ENCODE data around the gene CDKAL1. TPM values are rescaled to one million over a fixed set of nuclear protein-coding genes. Genes with fewer than 3 reads are reported as not detected.

CDKAL1 gene
- total and polyA plus RNA-seq, 4 donors: 2.0 to 12.9 (median 6.7) TPM

GRCh38 chr6:20927130-20927860, 393.0 kb downstream of the CDKAL1 start:
- H3K9ac ChIP-seq (ENCODE audit: low read depth in 1 of 2, low read length in 2 of 2): no peak overlapping the region
- no peaks in the 10 kb centered on the region for H3K9me3 ChIP-seq (ENCODE audit: control insufficient read depth in 4 of 4, low read length in 3 of 4)
- no peak for DNase-seq (ENCODE audit: low spot score)
- peaks cover 0 to 2% (median 0%) of the 10 kb centered on the region in 4 donors for H3K4me1 ChIP-seq (ENCODE audit: control insufficient read depth in 4 of 4, insufficient read depth in 4 of 4, low read length in 3 of 4)
- TF ChIP-seq ZBTB33 (IDR thresholded peaks at IDR 0.05) (no peak), SP1 (IDR thresholded peaks at IDR 0.05) (no peak), YY1 (IDR thresholded peaks at IDR 0.05) (no peak), ATF3 (IDR thresholded peaks at IDR 0.05) (no peak), JUND (IDR thresholded peaks at IDR 0.05) (no peak), FOXA1 (IDR thresholded peaks at IDR 0.05) (no peak), RXRA (IDR thresholded peaks at IDR 0.05) (no peak), RAD21 (IDR thresholded peaks at IDR 0.05) (no peak), EGR1 (IDR thresholded peaks at IDR 0.05; ENCODE audit: low read depth in 2 of 2) (no peak), HNF4G (IDR thresholded peaks at IDR 0.05) (no peak), CTCF (IDR thresholded peaks at IDR 0.05; ENCODE audit: low read depth, low read length, missing input control) (no peak), NR2F2 (IDR thresholded peaks at IDR 0.05) (no peak), HNF4A (conservative IDR thresholded peaks at IDR 0.05) (no peak)
- no peak overlapping the region for H3K27ac ChIP-seq (ENCODE audit: low read depth in 1 of 2, low read length in 2 of 2)
- no peaks in the 10 kb centered on the region for H3K27me3 ChIP-seq (ENCODE audit: control insufficient read depth in 4 of 4, insufficient read depth in 4 of 4, low read length in 3 of 4)
- no peak overlapping the region for H3K4me3 ChIP-seq (ENCODE audit: low read depth in 1 of 3, low read length in 3 of 3)
- 84% methylated on average over 8 of the region's 8 CpGs for WGBS
- no peaks in the 10 kb centered on the region for H3K36me3 ChIP-seq (ENCODE audit: control insufficient read depth in 4 of 4, insufficient read depth in 3 of 4, low read depth in 1 of 4, low read length in 3 of 4)

GRCh38 chr6:20929283-20929682, 395.0 kb downstream of the CDKAL1 start:
- no peak for DNase-seq (ENCODE audit: low spot score)
- H3K27ac ChIP-seq (ENCODE audit: low read depth in 1 of 2, low read length in 2 of 2): no peak overlapping the region
- H3K9ac ChIP-seq (ENCODE audit: low read depth in 1 of 2, low read length in 2 of 2): no peak overlapping the region
- peaks cover 2 to 12% (median 4%) of the 10 kb centered on the region in 4 donors for H3K4me1 ChIP-seq (ENCODE audit: control insufficient read depth in 4 of 4, insufficient read depth in 4 of 4, low read length in 3 of 4)
- no peaks in the 10 kb centered on the region for H3K27me3 ChIP-seq (ENCODE audit: control insufficient read depth in 4 of 4, insufficient read depth in 4 of 4, low read length in 3 of 4)
- no peaks in the 10 kb centered on the region for H3K36me3 ChIP-seq (ENCODE audit: control insufficient read depth in 4 of 4, insufficient read depth in 3 of 4, low read depth in 1 of 4, low read length in 3 of 4)
- H3K9me3 ChIP-seq (ENCODE audit: control insufficient read depth in 4 of 4, low read length in 3 of 4): no peaks in the 10 kb centered on the region
- TF ChIP-seq TAF1 (conservative IDR thresholded peaks at IDR 0.05) (no peak), YY1 (IDR thresholded peaks at IDR 0.05) (no peak), FOXA2 (IDR thresholded peaks at IDR 0.05) (no peak), RXRA (IDR thresholded peaks at IDR 0.05) (no peak), GABPA (IDR thresholded peaks at IDR 0.05 in 1 of 2, conservative IDR thresholded peaks at IDR 0.05 in 1 of 2) (no peak), REST (IDR thresholded peaks at IDR 0.05) (no peak)
- WGBS: 87% methylated on average over 4 of the region's 4 CpGs
- H3K4me3 ChIP-seq (ENCODE audit: low read depth in 1 of 3, low read length in 3 of 3): no peak overlapping the region

Measured in liver (tissue), 9 donors.